GM18517 (cell line): ENCODE results near the gene HSBP1L1.

Experiments used
- ATAC-seq: cut with Tn5 transposase; IDR thresholded peaks from one replicate; pipeline ENCODE4 v1.9.1; 2021; ENCODE audit warnings: mild to moderate bottlenecking, moderate library complexity; ENCODE audit not compliant: unreplicated experiment

HSBP1L1 gene

DNA sequence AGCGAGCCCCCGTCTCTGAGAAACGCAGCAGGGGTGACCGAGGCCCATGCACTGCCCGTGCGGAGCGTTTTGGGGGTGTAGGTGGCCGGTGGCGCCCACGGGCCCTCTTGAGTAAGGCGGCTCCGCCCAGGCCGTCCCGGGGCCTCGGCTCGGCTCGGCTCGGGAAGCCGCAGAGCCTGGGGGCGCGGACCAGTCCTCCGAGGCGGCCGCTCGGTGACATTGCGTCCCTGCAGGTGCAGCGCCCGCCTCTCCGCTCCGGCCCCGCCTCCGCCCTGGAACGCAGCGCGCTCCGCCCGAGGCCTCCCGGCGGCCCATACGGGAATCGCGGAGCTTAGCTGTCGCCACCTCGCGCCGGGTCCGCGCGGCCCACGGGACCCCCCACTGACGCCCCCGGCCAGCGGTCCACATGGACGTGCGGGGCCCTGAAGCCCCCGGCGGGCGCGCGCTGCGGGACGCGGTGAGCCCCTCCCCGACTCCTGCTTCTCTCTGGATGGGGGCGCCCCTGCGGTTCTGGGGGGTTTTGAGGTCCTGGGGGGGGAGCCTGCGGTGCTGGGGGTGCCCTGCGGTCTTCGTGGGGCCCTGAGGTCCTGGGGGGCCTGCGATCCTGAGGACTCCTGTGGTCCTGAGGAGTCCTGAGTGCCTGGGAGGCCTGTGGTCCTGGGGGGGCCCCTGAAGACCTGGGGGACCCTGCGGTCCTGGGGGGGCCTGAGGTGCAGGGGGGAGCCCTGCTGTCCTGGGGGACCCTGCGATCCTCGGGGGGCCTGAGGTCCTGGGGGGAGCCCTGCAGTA, at the start of gene HSBP1L1:
Gene HSBP1L1 (plus strand): TSS at position 314 of the 789 bp plus-strand sequence. CDS start 93 bp downstream, at position 407.
- peak; percentile 40 for ATAC-seq

GRCh38 chr18:79915161-79916127, 49.0 kb upstream of the HSBP1L1 start:
- ATAC-seq: no peak

GRCh38 chr18:79916128-79916494, 48.3 kb upstream of the HSBP1L1 start:
- ATAC-seq: no peak

DNA sequence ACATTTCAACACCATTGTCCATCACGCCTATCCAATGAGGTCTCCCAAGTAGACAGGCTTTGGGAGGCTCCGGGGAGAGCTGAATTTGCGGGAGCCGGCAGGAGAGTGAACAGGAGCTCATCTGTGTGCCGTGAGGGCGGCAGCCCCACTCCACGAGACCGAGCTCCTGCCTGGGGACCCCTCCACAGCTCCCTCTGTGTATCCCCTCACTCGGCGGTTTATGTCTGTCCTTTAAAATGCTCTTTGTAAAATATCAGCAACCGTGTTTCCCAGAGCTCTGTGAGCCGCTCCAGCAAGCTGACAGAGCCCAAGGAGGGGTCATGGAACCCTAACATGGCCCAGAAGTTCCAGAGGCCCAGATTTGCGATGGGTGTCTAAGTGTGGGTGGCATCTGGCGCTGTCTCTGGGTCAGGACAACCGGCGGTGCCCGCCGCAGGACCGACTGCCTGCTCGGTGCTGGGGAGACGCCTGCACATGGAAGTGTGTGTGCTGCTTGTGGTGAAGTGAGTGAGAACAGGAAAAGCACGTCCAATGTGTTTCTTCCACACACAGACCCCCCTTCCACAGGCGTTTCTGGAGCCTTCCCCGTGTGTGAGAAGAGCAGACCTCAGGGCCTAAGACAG, 47.8 kb upstream of the HSBP1L1 start:
- no peak for ATAC-seq

GRCh38 chr18:79917169-79917852, 47.1 kb upstream of the HSBP1L1 start:
- no peak for ATAC-seq

DNA sequence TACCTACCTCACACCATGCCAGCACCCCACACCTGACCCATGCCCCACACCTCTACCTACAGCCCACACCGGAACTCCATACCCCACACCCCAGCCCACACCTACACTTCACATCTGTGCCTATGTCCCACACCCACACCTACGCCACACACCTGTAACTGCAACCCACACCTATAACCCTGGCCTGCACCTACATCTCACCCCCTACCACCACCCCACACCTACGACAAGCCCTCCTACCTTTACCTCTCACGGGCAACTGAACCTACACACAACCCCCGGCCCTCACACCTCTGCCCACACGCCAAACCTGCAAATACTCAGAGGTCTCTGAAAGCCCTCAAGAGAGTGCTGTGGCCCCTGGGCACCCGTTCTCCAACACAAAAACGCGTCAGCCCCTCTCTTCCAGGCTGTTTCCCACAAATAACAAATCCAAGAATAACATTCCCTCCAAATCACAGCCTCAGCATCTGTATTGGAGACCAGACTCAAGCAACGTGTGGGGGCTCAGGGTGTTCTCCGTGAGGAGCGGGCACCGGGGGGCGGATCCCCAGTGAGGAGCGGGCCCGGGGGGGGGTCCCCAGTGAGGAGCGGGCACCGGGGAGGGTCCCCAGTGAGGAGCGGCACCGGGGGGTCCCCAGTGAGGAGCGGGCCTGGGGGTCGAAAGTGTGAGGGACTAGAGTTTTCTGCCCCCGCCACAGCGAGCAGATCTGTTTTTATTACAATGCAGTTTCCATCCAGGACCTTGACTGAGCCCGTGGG, 46.4 kb upstream of the HSBP1L1 start:
- no peak for ATAC-seq

GRCh38 chr18:79918615-79919011, 45.8 kb upstream of the HSBP1L1 start:
- ATAC-seq: no peak

- no peak for ATAC-seq
Observed at GRCh38 chr18:79919089-79919488, 45.4 kb upstream of the HSBP1L1 start.

DNA sequence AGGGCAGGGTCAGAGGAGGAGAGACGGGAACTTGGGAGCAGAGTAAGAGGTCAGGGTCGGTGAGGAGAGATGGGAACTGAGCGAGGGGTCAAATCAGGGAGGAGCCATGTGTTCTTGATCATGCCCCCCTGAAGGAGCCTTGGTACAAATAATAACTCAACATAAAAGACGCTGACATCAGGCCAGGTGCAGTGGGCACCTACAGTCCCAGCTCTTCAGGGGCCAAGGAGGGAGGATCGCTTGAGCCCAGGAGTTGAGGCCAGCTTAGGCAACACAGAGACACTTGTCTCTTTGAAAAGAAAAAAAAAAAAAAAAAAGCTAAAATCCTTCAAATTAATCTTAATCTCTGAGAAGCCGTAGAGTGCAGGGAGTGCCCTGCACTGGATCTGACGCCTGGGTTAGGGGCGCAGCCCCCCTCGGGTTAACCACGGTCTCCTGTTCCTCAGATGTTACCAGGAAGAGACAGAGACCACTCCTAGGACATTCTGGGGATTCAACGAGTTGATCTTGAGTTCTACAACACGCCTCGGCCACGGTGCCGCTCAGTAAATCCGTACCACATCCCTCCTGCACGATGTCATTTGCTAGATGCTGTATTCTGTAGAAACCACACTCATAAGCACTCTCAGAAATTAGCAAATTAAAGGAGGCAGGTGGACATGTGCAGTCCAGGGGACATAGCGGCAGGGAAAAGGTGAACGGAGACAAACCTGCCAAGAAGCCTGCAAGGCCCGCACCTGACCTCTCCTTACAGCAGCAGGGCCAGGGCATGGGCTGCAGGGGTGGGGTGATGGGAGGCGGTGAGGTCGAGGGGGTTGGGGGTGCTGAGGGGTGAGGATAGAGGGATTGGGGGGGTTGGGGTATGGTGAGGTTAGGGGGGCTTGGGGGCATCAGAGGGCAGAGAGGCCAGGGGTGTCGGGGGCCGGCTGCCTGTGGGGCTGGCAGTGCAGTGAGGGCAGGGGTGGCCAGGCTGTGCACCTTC, 42.2 kb upstream of the HSBP1L1 start:
- no peak for ATAC-seq

DNA sequence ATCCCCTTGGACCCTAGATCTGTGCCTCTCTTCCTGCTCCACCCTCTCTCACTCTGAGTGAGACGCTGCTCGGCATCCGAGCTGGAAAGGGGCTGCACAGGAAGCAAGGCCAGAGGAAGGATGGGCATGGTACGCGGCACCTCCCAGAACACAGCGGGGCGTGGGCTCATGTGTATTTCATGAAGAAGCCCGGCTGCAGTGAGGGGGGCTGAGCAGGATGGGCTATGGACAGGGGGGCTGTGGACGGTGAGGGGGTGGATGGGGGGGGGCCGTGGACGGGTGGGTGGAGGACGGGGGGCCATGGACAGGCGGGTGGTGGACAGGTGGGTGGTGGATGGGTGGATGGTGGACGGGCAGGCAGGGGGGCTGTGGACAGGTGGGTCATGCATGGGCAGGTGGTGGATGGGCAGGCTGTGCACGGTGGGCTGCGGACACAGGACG, 41.5 kb upstream of the HSBP1L1 start:
- ATAC-seq: no peak

- no peak for ATAC-seq
Observed at GRCh38 chr18:79923896-79924585, 40.4 kb upstream of the HSBP1L1 start.

DNA sequence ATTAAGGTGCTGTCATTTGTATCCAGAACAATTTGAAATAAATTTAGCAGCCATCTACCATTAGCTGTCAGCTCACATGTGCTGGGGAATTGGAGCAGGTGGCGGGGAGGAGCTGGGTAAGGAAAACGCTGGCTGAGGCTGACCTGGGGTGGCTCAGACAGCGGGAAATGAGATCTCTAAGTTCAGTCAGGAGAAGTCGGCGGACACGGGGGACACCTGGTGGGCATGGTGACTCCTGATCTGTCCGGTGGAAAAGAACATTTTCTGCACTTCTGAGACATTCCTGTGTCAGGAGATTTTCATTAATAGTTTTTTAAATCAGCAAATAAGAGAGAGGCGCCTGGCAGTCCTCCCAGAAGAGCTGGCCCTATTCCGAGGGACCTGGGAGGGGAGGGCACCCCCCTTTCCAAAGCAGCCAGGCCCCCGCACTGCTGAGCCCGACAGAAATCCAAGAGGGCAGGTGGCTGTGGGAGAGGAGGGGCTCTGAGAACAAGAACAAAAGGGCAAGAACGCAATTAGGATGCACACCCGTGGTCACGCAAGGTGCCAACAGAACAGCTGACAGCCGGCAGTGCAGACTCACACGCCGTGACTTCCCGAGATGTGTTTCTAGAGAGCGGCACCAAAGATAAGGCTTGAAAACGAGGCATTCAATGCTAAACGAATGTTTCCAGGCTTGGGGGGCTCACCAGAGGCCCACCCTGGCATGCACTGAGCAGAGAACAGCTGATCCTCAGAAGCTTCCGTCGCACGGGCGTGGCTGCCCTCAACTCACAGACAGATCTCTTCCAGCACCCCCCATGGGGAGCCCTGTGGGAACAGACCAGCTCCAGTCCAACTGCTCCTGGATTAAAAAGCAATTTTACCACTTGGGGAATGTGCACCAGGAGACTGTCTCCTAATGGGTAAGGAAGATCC, 39.4 kb upstream of the HSBP1L1 start:
- no peak for ATAC-seq

GRCh38 chr18:79926306-79926705, 38.1 kb upstream of the HSBP1L1 start:
- ATAC-seq: no peak

- ATAC-seq: no peak
Observed at GRCh38 chr18:79926715-79927606, 37.5 kb upstream of the HSBP1L1 start.

- no peak for ATAC-seq
Observed at GRCh38 chr18:79927607-79928562, 36.6 kb upstream of the HSBP1L1 start.
